KMS-11 (cell line): ENCODE measurements around the gene DPPA4.

ENCODE experiments used
- H2AFZ ChIP-seq: fragments of 200-600 bp; sonication (generic); 2 replicates; pipeline ENCODE4 v1.6.1; 2016; ENCODE audit warnings: antibody characterized with exemption, mixed run types, low read depth
- H3K27ac ChIP-seq: fragments of 200-600 bp; sonication (generic); 2 replicates; pipeline ENCODE4 v1.6.1; 2016; ENCODE audit warnings: mild to moderate bottlenecking, mixed run types
- H3K27me3 ChIP-seq: fragments of 200-600 bp; sonication (generic); 2 replicates; pipeline ENCODE4 v1.6.1; 2017; ENCODE audit warnings: mild to moderate bottlenecking, low read depth, mixed run types, moderate library complexity; ENCODE audit not compliant: insufficient read depth
- H3K36me3 ChIP-seq: fragments of 200-600 bp; sonication (generic); 2 replicates; pipeline ENCODE4 v1.6.1; 2017; ENCODE audit warnings: mild to moderate bottlenecking, mixed run types; ENCODE audit not compliant: insufficient read depth
- H3K4me1 ChIP-seq: fragments of 200-600 bp; sonication (generic); 2 replicates; pipeline ENCODE4 v1.6.1; 2016; ENCODE audit warnings: mild to moderate bottlenecking, low read depth, mixed run types; ENCODE audit not compliant: poor library complexity, severe bottlenecking
- H3K4me2 ChIP-seq: fragments of 200-600 bp; sonication (generic); 2 replicates; pipeline ENCODE4 v1.7.0; 2016; ENCODE audit warnings: mild to moderate bottlenecking, mixed run types
- H3K4me3 ChIP-seq: fragments of 200-600 bp; sonication (generic); IDR thresholded peaks from 2 replicates; pipeline ENCODE4 v1.6.1; 2017; ENCODE audit warnings: low read depth, low read length, mixed read lengths; ENCODE audit not compliant: insufficient read depth
- H3K79me2 ChIP-seq: fragments of 200-600 bp; sonication (generic); 2 replicates; pipeline ENCODE4 v1.6.1; 2016; ENCODE audit warnings: low read depth, mixed run types; ENCODE audit not compliant: insufficient read depth
- H3K9ac ChIP-seq: fragments of 200-600 bp; sonication (generic); 2 replicates; pipeline ENCODE4 v1.6.1; 2016; ENCODE audit warnings: mild to moderate bottlenecking, mixed run types
- H4K20me1 ChIP-seq: fragments of 200-600 bp; sonication (generic); 2 replicates; pipeline ENCODE4 v1.6.1; 2016; ENCODE audit warnings: mild to moderate bottlenecking, mixed run types; ENCODE audit not compliant: insufficient read depth
- CTCF ChIP-seq: fragments of 200-600 bp; sonication (generic); conservative IDR thresholded peaks from 2 replicates; pipeline ENCODE4 v1.6.1; 2017; ENCODE audit warnings: low read depth, mild to moderate bottlenecking, antibody characterized with exemption, low read length, moderate library complexity, mixed read lengths

The DPPA4 gene

GRCh38 chr3:109278141-109278540 lies 59.2 kb downstream of the DPPA4 start:
- no peak overlapping the region for H3K4me2 ChIP-seq
- no peak for TF ChIP-seq CTCF
- no peaks in the 10 kb centered on the region for H3K79me2 ChIP-seq
- no peaks in the 10 kb centered on the region for H3K36me3 ChIP-seq
- no peak overlapping the region for H3K27ac ChIP-seq
- no peak overlapping the region for H2AFZ ChIP-seq
- no peaks in the 10 kb centered on the region for H3K4me1 ChIP-seq
- no peak overlapping the region for H3K9ac ChIP-seq
- H3K4me3 ChIP-seq: no peak overlapping the region
- no peaks in the 10 kb centered on the region for H4K20me1 ChIP-seq
- no peaks in the 10 kb centered on the region for H3K27me3 ChIP-seq
